Progenitor cell of endocrine pancreas (in vitro differentiated cells): ENCODE results near the gene SLC4A3. TPM values are rescaled to one million over a fixed set of nuclear protein-coding genes. Genes with fewer than 3 reads are reported as not detected.

Source experiments
- DNase-seq: peaks from one replicate; pipeline ENCODE4 v3.0.0; 2021; ENCODE audit warnings: low spot score; ENCODE audit not compliant: unreplicated experiment
- H3K27ac Mint-ChIP-seq: 2 replicates; pipeline ENCODE4 v1.8.0; 2021; ENCODE audit warnings: mild to moderate bottlenecking, moderate library complexity, mixed read lengths
- H3K27me3 Mint-ChIP-seq: 2 replicates; pipeline ENCODE4 v1.8.0; 2021; ENCODE audit warnings: mixed read lengths
- H3K36me3 Mint-ChIP-seq: 2 replicates; pipeline ENCODE4 v1.8.0; 2022; ENCODE audit warnings: mixed read lengths; ENCODE audit not compliant: insufficient read depth
- H3K4me1 Mint-ChIP-seq: 2 replicates; pipeline ENCODE4 v1.8.0; 2021; ENCODE audit warnings: low read depth, mixed read lengths
- H3K4me3 Mint-ChIP-seq: 2 replicates; pipeline ENCODE4 v1.8.0; 2021; ENCODE audit warnings: low read depth, mild to moderate bottlenecking, moderate library complexity, mixed read lengths
- H3K9me3 Mint-ChIP-seq: 2 replicates; pipeline ENCODE4 v1.8.0; 2021; ENCODE audit warnings: low read depth, mixed read lengths
- CTCF ChIP-seq: fragments of 200-600 bp; sonication (generic); IDR thresholded peaks from one replicate; pipeline ENCODE4 v1.5.0; 2021; ENCODE audit warnings: antibody characterized with exemption, mild to moderate bottlenecking; ENCODE audit not compliant: unreplicated experiment
- total RNA-seq: library from RNA; stranded (reverse); gene quantifications from 2 replicates; pipeline ENCODE4 v1.2.1, GENCODE V29; 2021

The SLC4A3 gene
- total RNA-seq, 1 donor from 2014 or later, result 17.0 TPM

DNA sequence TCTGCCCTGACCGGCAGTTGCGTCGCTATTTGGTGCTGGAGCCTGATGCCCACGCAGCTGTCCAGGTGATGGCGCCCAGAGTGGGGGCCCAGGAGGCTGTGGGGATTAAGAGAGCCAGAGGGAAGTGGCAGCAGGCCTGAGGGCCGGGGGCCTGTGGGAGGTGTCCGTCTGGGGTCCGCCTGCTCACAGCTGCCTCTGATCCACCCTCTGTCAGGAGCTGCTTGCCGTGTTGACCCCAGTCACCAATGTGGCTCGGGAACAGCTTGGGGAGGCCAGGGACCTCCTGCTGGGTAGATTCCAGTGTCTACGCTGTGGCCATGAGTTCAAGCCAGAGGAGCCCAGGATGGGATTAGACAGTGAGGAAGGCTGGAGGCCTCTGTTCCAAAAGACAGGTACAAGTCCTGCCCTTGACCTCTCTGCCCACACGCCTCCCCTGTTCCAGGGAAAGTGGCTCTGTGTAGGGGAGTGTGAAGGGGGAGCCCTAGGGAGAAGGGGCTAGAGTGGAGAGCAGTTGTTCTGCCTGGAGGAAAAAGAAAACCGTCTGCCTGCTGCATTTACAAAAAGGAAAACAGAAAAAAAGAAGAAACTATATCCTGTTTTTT, 18.2 kb upstream of the SLC4A3 start:
- Mint-ChIP-seq H3K9me3 (no peaks in the 10 kb centered on the region), H3K4me3 (no peak overlapping the region), H3K4me1 (no peaks in the 10 kb centered on the region), H3K36me3 (peaks cover 10% of the 10 kb centered on the region), H3K27ac (no peak overlapping the region), H3K27me3 (no peaks in the 10 kb centered on the region)
- no peak for TF ChIP-seq CTCF
- no peak for DNase-seq

DNA sequence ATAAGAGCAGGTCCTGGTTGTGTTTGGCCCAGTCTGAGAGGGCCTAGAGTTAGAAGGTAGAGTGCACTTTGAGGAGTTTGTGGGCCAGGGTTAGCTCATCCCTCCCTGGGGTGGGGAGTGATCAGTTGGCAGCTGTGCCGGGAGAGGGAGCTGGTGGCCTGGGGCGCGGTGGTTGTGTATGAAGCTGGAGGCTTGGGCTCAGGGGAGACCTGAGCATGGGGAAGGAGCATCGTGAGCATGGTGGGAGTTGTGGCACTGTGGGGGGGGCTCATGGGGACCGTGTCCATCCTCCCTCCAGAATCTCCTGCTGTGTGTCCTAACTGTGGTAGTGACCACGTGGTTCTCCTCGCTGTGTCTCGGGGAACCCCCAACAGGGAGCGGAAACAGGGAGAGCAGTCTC, 16.1 kb upstream of the SLC4A3 start:
- no peaks in the 10 kb centered on the region for H3K9me3 Mint-ChIP-seq
- no peak for DNase-seq
- peaks cover 12% of the 10 kb centered on the region for H3K36me3 Mint-ChIP-seq
- no peak for TF ChIP-seq CTCF
- H3K27ac Mint-ChIP-seq, result no peak overlapping the region
- no peaks in the 10 kb centered on the region for H3K4me1 Mint-ChIP-seq
- H3K4me3 Mint-ChIP-seq, result no peak overlapping the region
- H3K27me3 Mint-ChIP-seq, result no peaks in the 10 kb centered on the region

DNA sequence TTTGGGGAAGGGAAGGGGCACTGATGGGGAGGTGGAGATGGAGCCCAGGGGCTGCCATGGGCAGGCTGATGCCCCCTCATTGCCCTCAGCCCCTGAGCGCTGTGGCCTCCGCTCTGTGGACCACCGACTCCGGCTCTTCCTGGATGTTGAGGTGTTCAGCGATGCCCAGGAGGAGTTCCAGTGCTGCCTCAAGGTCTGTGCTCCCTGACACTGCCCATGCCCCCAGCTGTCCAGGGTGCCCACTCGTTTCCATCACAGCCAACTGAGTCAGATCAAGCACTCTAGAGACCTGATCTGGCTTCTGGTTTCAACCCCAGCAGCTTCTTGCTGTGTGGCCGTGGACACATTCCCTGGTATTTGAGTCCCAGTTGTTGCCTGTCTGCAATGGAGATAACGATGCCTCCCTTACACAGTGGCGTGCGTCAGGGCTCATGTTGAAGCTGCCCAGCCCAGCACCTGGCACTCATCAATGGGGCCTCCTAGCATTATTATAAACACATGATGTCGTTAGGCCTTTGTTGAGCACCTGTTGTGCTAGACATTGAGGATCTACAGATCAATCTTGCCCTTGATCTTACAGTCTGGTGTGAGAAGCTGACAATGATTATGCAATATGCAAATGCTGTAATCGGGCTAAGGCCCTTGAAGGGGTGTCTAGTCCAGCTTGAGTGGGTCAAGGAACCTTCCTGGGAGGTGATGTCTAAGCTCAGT, 15.4 kb upstream of the SLC4A3 start:
- H3K9me3 Mint-ChIP-seq, result no peaks in the 10 kb centered on the region
- no peaks in the 10 kb centered on the region for H3K27me3 Mint-ChIP-seq
- no peak overlapping the region for H3K27ac Mint-ChIP-seq
- TF ChIP-seq CTCF, result no peak
- peaks cover 12% of the 10 kb centered on the region for H3K36me3 Mint-ChIP-seq
- no peak overlapping the region for H3K4me3 Mint-ChIP-seq
- no peaks in the 10 kb centered on the region for H3K4me1 Mint-ChIP-seq
- DNase-seq, result no peak

- H3K27me3 Mint-ChIP-seq, result no peaks in the 10 kb centered on the region
- H3K4me1 Mint-ChIP-seq, result no peaks in the 10 kb centered on the region
- H3K9me3 Mint-ChIP-seq, result no peaks in the 10 kb centered on the region
- no peak overlapping the region for H3K4me3 Mint-ChIP-seq
- no peak overlapping the region for H3K27ac Mint-ChIP-seq
- H3K36me3 Mint-ChIP-seq, result peaks cover 10% of the 10 kb centered on the region
- no peak for DNase-seq
- TF ChIP-seq CTCF, result no peak
Observed at GRCh38 chr2:219612577-219613286, 14.7 kb upstream of the SLC4A3 start.

DNA sequence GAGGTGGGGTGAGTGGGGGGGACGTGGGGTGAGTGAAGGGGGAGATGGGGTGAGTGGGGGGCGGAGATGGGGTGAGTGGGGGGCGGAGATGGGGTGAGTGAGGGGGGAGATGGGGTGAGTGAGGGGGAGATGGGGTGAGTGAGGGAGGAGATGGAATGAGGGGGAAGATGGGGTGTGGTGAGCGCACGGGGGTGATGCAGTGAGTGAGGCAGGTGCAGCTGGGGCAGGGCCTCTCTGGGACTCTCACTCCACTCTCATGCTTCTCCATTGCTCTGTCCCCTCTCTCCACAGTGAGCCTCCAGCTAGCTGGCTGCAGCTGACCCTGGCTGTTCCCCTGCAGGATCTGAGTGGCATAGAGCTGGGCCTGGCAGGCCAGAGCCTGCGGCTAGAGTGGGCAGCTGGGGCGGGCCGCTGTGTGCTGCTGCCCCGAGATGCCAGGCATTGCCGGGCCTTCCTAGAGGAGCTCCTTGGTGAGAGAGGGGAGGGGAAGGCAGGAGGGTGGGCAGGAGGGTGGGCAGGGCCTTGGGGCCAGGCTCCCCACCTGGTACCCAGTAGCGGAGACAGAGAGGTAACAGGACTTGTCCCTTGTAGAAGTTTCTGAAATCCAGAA, 13.9 kb upstream of the SLC4A3 start:
- DNase-seq, result no peak
- H3K36me3 Mint-ChIP-seq, result peaks cover 10% of the 10 kb centered on the region
- H3K27me3 Mint-ChIP-seq, result no peaks in the 10 kb centered on the region
- H3K27ac Mint-ChIP-seq, result no peak overlapping the region
- no peaks in the 10 kb centered on the region for H3K9me3 Mint-ChIP-seq
- H3K4me1 Mint-ChIP-seq, result peaks cover 4% of the 10 kb centered on the region
- TF ChIP-seq CTCF, result no peak
- H3K4me3 Mint-ChIP-seq, result no peak overlapping the region
